Hypothalamus (tissue), 51 donors: Measurements from ENCODE around the gene NEBL.

Experiments
- DNase-seq, 51 donors: peaks; one replicate each; lab custom pipeline; 2025; lab: John Stamatoyannopoulos, UW

The NEBL gene

DNA sequence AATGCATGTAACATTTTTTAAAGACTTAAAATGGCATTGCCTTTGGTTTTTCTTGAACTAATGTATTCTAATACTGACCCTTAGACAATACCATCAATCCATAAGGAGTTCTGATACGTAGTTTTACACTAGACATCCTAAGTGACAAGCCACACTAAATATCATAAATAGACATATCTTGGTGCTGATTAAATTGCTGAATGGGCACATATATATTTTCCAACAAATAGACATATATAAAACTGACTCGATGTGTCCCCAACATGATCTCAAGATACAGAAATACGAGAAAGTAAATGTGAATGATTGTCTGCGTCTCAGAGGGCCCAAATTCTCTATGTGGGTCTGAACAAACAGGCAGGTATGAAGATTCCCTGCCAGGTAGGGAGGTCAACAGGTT, 99.8 kb downstream of the NEBL start:
- no peak for DNase-seq

DNA sequence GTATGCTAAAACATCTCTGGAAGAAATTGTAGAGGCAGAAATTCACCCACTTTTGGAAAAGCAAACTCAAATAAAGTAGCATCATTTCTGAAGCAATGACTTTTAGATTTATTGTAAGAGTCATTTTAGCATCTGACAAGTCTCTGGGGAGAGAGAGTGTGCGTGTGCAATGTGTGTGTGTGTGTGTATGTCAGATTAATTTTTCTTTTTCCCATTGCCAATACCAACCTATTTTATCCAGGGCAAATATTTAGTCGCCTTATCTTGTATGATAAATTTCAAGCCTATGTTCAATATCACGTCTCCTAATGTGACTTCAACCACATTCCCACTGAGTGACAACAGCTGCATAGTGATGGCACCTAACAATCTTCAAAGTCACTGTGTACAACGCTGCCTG, 101.7 kb downstream of the NEBL start:
- no peak for DNase-seq

- DNase-seq: no peak
Observed at GRCh38 chr10:20785174-20785573, 111.9 kb downstream of the NEBL start.

GRCh38 chr10:20778008-20778757, 118.9 kb downstream of the NEBL start:
- DNase-seq: no peak

DNA sequence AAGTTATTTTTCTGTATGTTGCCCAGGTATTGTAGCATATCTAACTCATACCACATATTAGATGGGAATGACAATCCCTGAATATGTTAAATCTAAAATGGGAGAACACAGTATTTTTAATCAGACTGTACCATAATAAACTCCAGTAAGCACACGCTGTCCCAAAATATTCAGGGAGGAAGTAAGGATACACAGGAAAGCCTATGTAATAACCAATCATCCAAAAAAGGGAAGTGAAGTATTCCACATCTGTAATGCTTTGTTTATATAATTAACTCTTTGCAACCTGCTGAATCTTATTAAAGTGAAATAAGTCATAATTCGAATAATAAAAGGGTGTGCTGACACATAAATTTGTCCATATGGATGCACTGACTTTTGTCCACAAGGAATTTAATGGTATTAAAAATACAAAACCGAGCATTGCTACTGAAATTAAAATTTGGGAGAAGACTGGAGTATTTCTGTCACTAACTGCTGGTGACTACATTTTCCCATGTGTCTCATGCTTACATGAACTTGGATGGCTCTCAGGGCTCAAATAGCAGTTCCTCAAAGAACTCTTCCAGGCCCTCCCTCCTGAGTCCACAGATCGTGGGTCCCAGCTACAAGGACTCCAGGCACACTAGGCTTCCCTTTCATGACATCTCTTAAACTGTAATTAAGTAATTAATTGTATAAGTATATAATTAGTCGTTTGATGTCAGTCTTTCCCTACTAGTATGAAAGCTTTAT, 120.6 kb downstream of the NEBL start:
- DNase-seq: no peak

DNA sequence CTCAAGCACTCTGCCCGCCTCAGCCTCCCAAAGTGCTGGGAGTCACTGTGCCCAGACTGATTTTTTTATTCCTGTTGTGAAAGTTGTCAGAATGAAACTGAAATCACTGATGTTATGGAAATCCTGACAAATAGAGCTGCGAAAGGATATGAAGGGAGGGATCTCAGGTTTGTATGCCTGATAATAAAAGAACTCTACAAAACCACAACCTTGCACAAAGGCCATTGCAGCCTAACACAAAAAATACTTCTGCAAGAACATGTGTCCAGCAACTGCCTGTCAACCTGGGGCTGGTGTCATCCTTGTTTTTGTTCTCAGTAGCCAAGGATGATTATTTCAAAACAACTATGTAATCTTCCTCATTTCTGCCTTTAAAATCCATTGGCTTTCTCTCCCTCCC, 126.1 kb downstream of the NEBL start:
- DNase-seq: no peak

GRCh38 chr10:20769481-20769880, 127.6 kb downstream of the NEBL start:
- no peak for DNase-seq

DNA sequence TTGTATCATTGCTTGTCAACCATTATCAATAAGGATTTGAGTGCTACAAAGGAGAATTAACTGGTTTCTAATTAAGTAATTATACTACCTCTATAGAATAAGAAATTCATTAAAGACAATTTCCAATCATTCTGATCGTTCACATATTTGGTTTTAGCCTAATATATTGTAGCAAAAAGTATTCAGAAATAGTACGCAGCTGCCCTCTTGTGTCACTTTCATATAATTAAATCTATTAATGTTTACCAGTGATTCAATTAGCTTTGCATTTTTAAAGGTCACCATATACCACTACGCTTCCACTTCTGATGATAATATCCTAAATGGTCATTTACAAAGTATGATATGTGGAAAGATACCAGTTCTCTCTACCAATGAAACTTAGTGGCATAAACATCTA, 128.3 kb downstream of the NEBL start:
- peak in 1 of 51 donors; percentile 17 for DNase-seq

DNA sequence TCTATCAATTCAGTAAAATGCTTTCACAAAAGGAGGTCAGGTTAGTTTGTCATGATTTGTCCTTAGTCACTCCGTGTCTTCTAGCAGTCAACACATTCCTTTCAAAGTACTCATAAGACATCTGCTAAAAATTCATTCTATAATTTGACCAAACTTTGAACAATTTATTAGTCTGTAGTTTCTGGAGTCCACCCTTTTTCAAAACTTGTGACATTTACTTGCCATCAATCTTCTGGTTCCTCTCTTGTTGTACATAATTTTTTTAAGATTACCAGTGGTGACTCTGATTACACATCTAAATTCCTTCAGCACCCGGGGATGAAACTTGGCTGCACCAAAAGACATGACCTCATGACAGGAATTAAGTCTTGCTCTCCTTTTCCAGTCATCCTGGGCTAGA, 130.1 kb downstream of the NEBL start:
- no peak for DNase-seq

DNA sequence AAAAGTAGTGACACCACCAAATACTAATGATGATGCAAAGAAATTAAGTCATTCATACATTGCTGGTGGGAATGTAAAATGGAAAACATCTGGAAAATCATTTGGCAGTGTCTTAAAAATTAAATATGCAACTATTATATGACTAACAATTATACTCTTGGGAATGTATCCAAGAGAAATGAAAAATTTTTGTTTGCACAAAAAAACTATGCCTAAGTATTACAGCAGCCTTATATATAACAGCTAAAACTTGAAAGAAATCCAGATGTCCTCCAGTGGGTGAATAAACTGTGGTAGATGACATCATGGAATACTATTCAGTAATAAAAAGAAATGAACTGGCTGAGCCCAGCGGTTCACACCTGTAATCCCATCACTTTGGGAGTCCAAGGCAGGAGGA, 132.0 kb downstream of the NEBL start:
- no peak for DNase-seq

GRCh38 chr10:20760460-20760859, 136.7 kb downstream of the NEBL start:
- no peak for DNase-seq

- no peak for DNase-seq
Observed at GRCh38 chr10:20748551-20748950, 148.6 kb downstream of the NEBL start.

DNA sequence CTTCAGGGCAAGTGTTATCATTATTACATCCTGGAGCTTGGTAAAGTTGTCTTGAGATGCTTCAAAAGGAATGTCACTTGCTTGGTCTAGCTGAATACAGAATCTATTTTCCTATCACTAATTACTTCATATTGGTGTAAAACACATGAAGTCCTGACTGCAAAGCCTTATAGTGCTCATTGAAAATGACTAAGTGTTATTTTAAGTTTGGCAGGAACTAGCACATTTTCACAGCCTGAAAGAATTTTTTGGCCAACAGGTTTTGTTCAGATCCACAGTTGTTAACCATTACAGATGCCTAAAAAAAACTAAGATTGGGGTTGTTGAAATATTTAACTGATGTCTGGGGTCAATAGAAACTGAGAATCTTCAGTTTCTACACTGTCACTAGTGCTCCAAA, 149.3 kb downstream of the NEBL start:
- no peak for DNase-seq

GRCh38 chr10:20746856-20747255, 150.3 kb downstream of the NEBL start:
- DNase-seq: no peak

DNA sequence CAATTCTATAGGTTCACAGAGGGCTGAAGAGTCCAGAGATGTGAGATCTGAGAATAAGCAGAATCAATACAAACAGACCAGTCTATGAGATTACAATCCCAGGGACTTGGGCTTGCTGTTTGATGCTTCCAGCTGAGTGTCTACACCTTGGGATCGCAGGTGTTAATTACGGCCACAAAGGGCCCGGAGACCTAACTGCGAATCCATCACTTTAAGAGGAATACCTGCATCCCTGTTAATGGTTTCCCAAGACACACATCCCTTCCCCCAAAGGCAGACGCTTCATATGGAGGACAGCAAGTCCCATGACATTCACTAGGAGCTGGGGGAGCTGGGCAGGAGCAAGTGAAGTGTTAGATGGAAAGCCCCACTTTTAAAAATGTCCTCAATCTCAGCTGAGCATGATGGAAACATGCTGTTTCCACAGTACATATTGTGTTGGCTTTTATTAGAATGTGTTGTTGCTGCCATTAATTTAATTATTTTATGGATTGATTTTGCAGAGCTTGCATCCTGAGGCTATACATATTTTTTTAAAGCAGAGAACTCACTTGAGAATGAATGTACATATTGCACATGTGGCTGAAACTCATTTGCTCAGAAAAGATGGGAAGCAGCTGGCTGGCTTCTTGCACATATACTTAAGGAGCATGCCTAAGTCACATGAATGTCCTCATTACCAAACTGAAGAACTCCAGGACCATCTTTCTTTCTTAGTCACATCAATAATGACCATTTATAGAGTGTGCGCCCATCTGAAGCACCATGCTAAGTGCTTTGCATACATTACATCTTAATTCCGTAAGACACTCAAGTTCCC, 151.3 kb downstream of the NEBL start:
- DNase-seq: no peak

- no peak for DNase-seq
Observed at GRCh38 chr10:20744821-20745220, 152.3 kb downstream of the NEBL start.

- no peak for DNase-seq
Observed at GRCh38 chr10:20743942-20744341, 153.2 kb downstream of the NEBL start.

DNA sequence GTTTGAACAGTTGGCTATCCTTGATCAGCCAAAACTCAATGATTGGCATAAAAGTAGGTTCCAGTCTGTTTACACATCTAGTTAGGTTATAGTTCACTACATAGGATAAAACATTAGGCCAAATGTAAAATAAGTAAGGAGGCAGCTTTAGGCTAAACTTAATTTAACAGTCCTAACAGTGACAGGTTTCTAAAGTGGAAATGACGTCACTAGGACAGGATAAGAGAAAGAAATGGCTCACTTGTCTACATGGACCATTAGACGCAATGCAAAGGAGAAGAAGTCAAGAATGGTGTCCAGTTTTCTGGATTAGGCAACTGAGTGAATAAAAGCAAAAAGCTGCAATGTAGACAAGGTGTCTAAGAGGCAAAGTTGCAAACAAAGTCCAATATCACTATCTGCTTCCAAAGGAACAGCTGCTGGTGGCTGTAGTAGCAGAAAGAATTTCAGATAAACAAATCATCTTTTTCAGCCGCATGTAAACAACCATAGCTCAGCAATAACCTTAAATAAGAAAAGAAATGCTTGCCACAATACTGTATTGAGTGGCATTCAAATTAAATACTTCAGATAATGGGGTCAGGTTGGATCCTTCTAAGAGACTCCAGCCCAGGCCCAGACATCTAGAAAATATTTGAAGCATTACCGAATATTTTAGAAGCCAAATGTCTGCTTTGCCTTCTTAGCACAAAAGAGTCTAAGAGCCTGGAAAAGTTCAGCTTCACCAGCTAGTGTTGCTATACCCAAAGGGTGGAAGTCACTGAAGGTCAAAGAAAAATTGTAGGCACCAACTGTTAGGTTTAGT, 154.2 kb downstream of the NEBL start:
- no peak for DNase-seq

- DNase-seq: no peak
Observed at GRCh38 chr10:20740120-20740519, 157.0 kb downstream of the NEBL start.

DNA sequence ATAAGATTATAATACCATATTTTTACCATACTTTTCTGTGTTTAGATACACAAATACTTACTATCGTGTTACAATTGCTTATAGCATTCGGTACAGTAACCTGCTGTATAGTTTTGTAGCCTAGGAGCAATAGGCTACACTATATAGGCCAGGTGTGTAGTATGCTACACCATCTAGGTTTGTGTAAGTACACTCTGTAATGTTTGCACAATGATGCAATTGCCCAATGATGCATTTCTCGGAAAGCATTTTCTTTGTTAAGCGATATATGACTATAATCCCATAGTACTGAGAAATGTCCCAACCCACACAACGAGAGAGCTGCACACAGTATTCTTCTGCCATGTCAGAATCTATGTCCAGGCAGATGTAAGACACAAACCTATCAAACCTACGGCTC, 160.0 kb downstream of the NEBL start:
- no peak for DNase-seq
